ENCODE results near the gene APELA.

DNA sequence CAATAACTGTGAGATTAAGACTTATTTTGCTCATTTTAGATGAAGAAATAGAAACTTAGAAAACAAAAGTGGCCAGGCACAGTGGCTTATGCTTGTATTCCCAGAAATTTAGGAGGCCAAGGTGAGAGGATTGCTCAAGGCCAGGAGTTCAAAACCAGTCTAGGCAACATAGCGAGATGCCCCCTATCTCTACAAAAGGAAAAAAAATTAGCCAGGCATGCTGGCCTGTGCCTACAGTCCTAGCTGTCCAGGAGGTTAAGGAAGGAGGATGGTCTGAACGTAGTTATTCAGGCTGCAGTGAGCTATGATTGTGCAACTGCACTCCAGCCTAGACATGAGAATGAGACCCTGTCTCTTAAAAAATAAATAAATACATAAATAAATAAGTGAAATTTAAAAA, 28.0 kb downstream of the APELA start:
- TF ChIP-seq, protein P1, sequence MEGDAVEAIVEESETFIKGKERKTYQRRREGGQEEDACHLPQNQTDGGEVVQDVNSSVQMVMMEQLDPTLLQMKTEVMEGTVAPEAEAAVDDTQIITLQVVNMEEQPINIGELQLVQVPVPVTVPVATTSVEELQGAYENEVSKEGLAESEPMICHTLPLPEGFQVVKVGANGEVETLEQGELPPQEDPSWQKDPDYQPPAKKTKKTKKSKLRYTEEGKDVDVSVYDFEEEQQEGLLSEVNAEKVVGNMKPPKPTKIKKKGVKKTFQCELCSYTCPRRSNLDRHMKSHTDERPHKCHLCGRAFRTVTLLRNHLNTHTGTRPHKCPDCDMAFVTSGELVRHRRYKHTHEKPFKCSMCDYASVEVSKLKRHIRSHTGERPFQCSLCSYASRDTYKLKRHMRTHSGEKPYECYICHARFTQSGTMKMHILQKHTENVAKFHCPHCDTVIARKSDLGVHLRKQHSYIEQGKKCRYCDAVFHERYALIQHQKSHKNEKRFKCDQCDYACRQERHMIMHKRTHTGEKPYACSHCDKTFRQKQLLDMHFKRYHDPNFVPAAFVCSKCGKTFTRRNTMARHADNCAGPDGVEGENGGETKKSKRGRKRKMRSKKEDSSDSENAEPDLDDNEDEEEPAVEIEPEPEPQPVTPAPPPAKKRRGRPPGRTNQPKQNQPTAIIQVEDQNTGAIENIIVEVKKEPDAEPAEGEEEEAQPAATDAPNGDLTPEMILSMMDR (IDR thresholded peaks at IDR 0.05), result no peak
- no peak for TF ChIP-seq ZFX (IDR thresholded peaks at IDR 0.05; ENCODE audit: borderline replicate concordance)

Data from 22Rv1 (cell line).